Measurements from ENCODE around the gene VILL. TPM values are rescaled to one million over a fixed set of nuclear protein-coding genes. Genes with fewer than 3 reads are reported as not detected.
A peak's percentile ranks its signal among the peaks of the same experiment; 100 is the strongest.

Gene VILL
- polyA plus RNA-seq, 1 experiment: 8.8 TPM

- Histone ChIP-seq H3K4me3 (ENCODE audit: low read depth, low read length) (no peak overlapping the region), H3K36me3 (ENCODE audit: control insufficient read depth, insufficient read depth, low read length) (no peaks in the 10 kb centered on the region), H3K27me3 (ENCODE audit: control insufficient read depth, insufficient read depth, low read length) (no peaks in the 10 kb centered on the region)
- no peak for TF ChIP-seq CTCF (IDR thresholded peaks at IDR 0.05; ENCODE audit: insufficient read depth, low read depth, low read length)
- no peak for DNase-seq (ENCODE audit: low read depth)
- CTCF ChIA-PET: interaction anchor here (2.2 kb wide), 1 partner anchor 23 kb away, joined by 7 read pairs; no protein-coding TSS in a partner anchor
- POLR2A ChIA-PET: no interaction called here
These were observed 46.2 kb upstream of the VILL start for GRCh38 chr3:37944391-37944842.

GRCh38 chr3:37945156-37945806, 45.3 kb upstream of the VILL start:
- no peak for TF ChIP-seq CTCF (IDR thresholded peaks at IDR 0.05; ENCODE audit: insufficient read depth, low read depth, low read length)
- CTCF ChIA-PET: interaction anchor here (0.7 to 2.2 kb wide), 2 partner anchors 20 to 22 kb away, joined by 3 to 7 read pairs; no protein-coding TSS in a partner anchor
- Histone ChIP-seq H3K36me3 (ENCODE audit: control insufficient read depth, insufficient read depth, low read length) (peaks cover 5% of the 10 kb centered on the region), H3K4me3 (ENCODE audit: low read depth, low read length) (no peak overlapping the region), H3K27me3 (ENCODE audit: control insufficient read depth, insufficient read depth, low read length) (no peaks in the 10 kb centered on the region)
- POLR2A ChIA-PET: no interaction called here
- no peak for DNase-seq (ENCODE audit: low read depth)

- CTCF ChIA-PET: interaction anchor here (0.7 to 2.2 kb wide), 5 partner anchors 9 to 51 kb away, joined by 3 to 7 read pairs (median 3); no protein-coding TSS in a partner anchor
- H3K36me3 ChIP-seq (ENCODE audit: control insufficient read depth, insufficient read depth, low read length): peaks cover 5% of the 10 kb centered on the region
- no peak for TF ChIP-seq CTCF (IDR thresholded peaks at IDR 0.05; ENCODE audit: insufficient read depth, low read depth, low read length)
- H3K4me3 ChIP-seq (ENCODE audit: low read depth, low read length): no peak overlapping the region
- POLR2A ChIA-PET: no interaction called here
- DNase-seq (ENCODE audit: low read depth): peak; percentile 44
- H3K27me3 ChIP-seq (ENCODE audit: control insufficient read depth, insufficient read depth, low read length): no peaks in the 10 kb centered on the region
These were observed 44.6 kb upstream of the VILL start for GRCh38 chr3:37945807-37946530.

- Histone ChIP-seq H3K36me3 (ENCODE audit: control insufficient read depth, insufficient read depth, low read length) (peaks cover 5% of the 10 kb centered on the region), H3K4me3 (ENCODE audit: low read depth, low read length) (no peak overlapping the region), H3K27me3 (ENCODE audit: control insufficient read depth, insufficient read depth, low read length) (no peaks in the 10 kb centered on the region)
- ChIA-PET POLR2A (interaction anchor here (0.6 kb wide), 1 partner anchor 10 kb away, joined by 11 read pairs; no protein-coding TSS in a partner anchor), CTCF (interaction anchor here (0.7 to 2.2 kb wide), 4 partner anchors 9 to 51 kb away, joined by 3 to 7 read pairs (median 5); no protein-coding TSS in a partner anchor)
- no peak for DNase-seq (ENCODE audit: low read depth)
- no peak for TF ChIP-seq CTCF (IDR thresholded peaks at IDR 0.05; ENCODE audit: insufficient read depth, low read depth, low read length)
These were observed 44.1 kb upstream of the VILL start for GRCh38 chr3:37946531-37946889.

- POLR2A ChIA-PET: no interaction called here
These were observed 40.7 kb upstream of the VILL start for GRCh38 chr3:37949866-37950265.

More at GRCh38 chr3:37949866-37950265, 40.7 kb upstream of the VILL start:
- TF ChIP-seq CTCF (IDR thresholded peaks at IDR 0.05; ENCODE audit: insufficient read depth, low read depth, low read length): no peak
- H3K4me3 ChIP-seq (ENCODE audit: low read depth, low read length): no peak overlapping the region
- DNase-seq (ENCODE audit: low read depth): no peak
- no peaks in the 10 kb centered on the region for H3K27me3 ChIP-seq (ENCODE audit: control insufficient read depth, insufficient read depth, low read length)
- CTCF ChIA-PET: interaction anchor here (1.0 to 1.1 kb wide), 2 partner anchors 12 to 14 kb away, joined by 3 to 4 read pairs; no protein-coding TSS in a partner anchor
- H3K36me3 ChIP-seq (ENCODE audit: control insufficient read depth, insufficient read depth, low read length): peaks cover 6% of the 10 kb centered on the region

Data from BJ (cell line).